ENCODE measurements around the gene RNF166. TPM values are rescaled to one million over a fixed set of nuclear protein-coding genes. Genes with fewer than 3 reads are reported as not detected.

RNF166 gene
- total and polyA plus RNA-seq, 2 of the 13 experiments (the other 11 are each of a cell fraction or from before 2014, with no cell fraction given): 21.4 to 23.0 TPM

DNA sequence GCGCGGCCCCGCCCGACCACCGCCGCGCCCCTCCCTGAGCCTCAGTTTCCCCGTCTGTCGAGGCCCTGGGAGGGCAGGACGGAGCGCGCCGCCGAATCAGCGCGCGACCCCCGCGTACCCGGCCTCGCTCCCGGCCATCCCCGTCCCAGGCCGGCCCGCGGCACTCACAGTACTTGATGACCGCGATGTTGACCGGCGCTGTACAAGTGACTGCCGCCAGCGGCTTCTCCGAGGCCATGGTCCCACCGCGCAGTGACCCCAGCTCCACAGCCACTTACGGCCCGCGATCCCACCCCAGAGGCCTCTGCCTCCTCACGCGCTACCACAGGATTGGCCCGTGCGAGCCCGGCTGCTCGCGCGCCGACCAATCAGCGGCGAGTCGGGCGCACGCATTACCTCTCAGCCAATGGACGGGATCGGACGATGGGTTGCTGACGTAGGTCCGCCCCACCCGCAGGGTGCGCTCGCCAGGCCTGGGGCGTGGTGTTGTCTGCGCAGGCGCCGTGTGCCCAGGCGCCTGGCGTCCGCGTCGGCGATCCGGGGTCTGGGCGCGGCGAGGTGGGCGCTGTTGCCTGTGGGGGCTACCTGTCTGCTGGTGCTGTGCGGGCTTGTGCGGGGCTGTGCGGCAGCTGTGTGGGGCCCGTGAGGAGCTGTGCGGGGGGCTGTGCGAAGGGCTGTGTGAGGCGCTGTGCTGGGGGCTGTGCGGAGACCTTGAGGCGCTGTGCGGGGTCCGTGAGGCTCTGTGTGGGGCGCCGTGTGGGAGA, 43.2 kb downstream of the RNF166 start, which contains the start of gene MVD (continued):
- TF ChIP-seq LBX2 (CRISPR knock-in tag; IDR thresholded peaks at IDR 0.05; ENCODE audit: borderline replicate concordance) (peak; percentile 40), JUN (CRISPR knock-in tag; IDR thresholded peaks at IDR 0.05) (peak; percentile 68; the same call in 1 of the 2 replicates), NKX3-1 (CRISPR knock-in tag; IDR thresholded peaks at IDR 0.05) (peak; percentile 93; the same call in 1 of the 2 replicates), ZNF17 (CRISPR knock-in tag; IDR thresholded peaks at IDR 0.05) (no peak), THRA (CRISPR knock-in tag; IDR thresholded peaks at IDR 0.05; ENCODE audit: borderline replicate concordance) (peak; percentile 64; the same call in 1 of the 2 replicates), KLF9 (CRISPR knock-in tag; IDR thresholded peaks at IDR 0.05; ENCODE audit: low read depth) (no peak), ZNF543 (CRISPR knock-in tag; IDR thresholded peaks at IDR 0.05) (peak; percentile 64; the same call in 1 of the 2 replicates), SNRNP70 (IDR thresholded peaks at IDR 0.05; ENCODE audit: low read depth, low read length) (no peak), ZBTB43 (CRISPR knock-in tag; conservative IDR thresholded peaks at IDR 0.05) (no peak; the same call in 1 of the 2 replicates), FOSL2 (CRISPR knock-in tag; IDR thresholded peaks at IDR 0.05) (no peak; the same call in none of the 2 replicates), RFX1 (IDR thresholded peaks at IDR 0.05) (no peak), ZNF776 (CRISPR knock-in tag; IDR thresholded peaks at IDR 0.05) (peak; percentile 71), GATA4 (IDR thresholded peaks at IDR 0.05; ENCODE audit: borderline replicate concordance, low read depth) (peak; percentile 67; the same call in 1 of the 2 replicates), ETV5 (CRISPR knock-in tag; IDR thresholded peaks at IDR 0.05; ENCODE audit: borderline replicate concordance) (peak; percentile 31), HNRNPLL (IDR thresholded peaks at IDR 0.05; ENCODE audit: low read depth, low read length, poor library complexity, severe bottlenecking) (peak; percentile 86), ZNF614 (CRISPR knock-in tag; IDR thresholded peaks at IDR 0.05; ENCODE audit: borderline replicate concordance) (0 out of 2 replicates have a peak, but pooled peaks have one; percentile 41), NFYB (CRISPR knock-in tag; IDR thresholded peaks at IDR 0.05) (peak; percentile 100), KMT2A (CRISPR knock-in tag; IDR thresholded peaks at IDR 0.05) (peak; percentile 91), PRPF4 (IDR thresholded peaks at IDR 0.05; ENCODE audit: low read depth, low read length, poor library complexity, severe bottlenecking) (no peak), MLLT10 (CRISPR knock-in tag; IDR thresholded peaks at IDR 0.05) (no peak), ZNF280D (CRISPR knock-in tag; IDR thresholded peaks at IDR 0.05) (0 out of 2 replicates have a peak, but pooled peaks have one; percentile 28), ZNF615 (CRISPR knock-in tag; IDR thresholded peaks at IDR 0.05; ENCODE audit: borderline replicate concordance) (no peak)
- TF ChIP-seq, protein P1, sequence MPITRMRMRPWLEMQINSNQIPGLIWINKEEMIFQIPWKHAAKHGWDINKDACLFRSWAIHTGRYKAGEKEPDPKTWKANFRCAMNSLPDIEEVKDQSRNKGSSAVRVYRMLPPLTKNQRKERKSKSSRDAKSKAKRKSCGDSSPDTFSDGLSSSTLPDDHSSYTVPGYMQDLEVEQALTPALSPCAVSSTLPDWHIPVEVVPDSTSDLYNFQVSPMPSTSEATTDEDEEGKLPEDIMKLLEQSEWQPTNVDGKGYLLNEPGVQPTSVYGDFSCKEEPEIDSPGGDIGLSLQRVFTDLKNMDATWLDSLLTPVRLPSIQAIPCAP (CRISPR knock-in tag; IDR thresholded peaks at IDR 0.05; ENCODE audit: low read depth): no peak
